SK-N-SH treated with all-trans-retinoic acid at 6 μM for 48 hours (cell line): ENCODE measurements around the gene IL6ST.

Experiments
- CSDC2 ChIP-seq: fragments of 250-450 bp; sonication (Bioruptor Pico); IDR thresholded peaks from 2 replicates; pipeline ENCODE4 v1.5.0; 2020; ENCODE audit warnings: mild to moderate bottlenecking, moderate library complexity
- ESRRG ChIP-seq: fragments of 250-450 bp; sonication (Bioruptor Pico); IDR thresholded peaks from 2 replicates; pipeline ENCODE4 v1.6.1; 2021; ENCODE audit warnings: mild to moderate bottlenecking
- GLIS3 ChIP-seq: fragments of 250-450 bp; sonication (Bioruptor Pico); IDR thresholded peaks from 2 replicates; pipeline ENCODE4 v1.5.0; 2020; ENCODE audit warnings: mild to moderate bottlenecking, moderate library complexity
- ISL1 ChIP-seq: fragments of 250-450 bp; sonication (Bioruptor Pico); IDR thresholded peaks from 2 replicates; pipeline ENCODE4 v2.1.2; 2022; ENCODE audit warnings: mild to moderate bottlenecking, moderate library complexity
- OSR1 ChIP-seq: fragments of 250-450 bp; sonication (Bioruptor Pico); IDR thresholded peaks from 2 replicates; pipeline ENCODE4 v1.8.0; 2022; ENCODE audit warnings: moderate library complexity, mild to moderate bottlenecking, inconsistent platforms
- RARB ChIP-seq: fragments of 250-450 bp; sonication (Bioruptor Pico); IDR thresholded peaks from 2 replicates; pipeline ENCODE4 v1.8.0; 2021; ENCODE audit warnings: mild to moderate bottlenecking, moderate library complexity
- TCF4 ChIP-seq: fragments of 250-450 bp; sonication (Bioruptor Pico); IDR thresholded peaks from 2 replicates; pipeline ENCODE4 v1.8.0; 2021; ENCODE audit warnings: mild to moderate bottlenecking, moderate library complexity, borderline replicate concordance
- ZC3H10 ChIP-seq: fragments of 250-450 bp; sonication (Bioruptor Pico); IDR thresholded peaks from 2 replicates; pipeline ENCODE4 v1.5.1; 2021; ENCODE audit warnings: mild to moderate bottlenecking, moderate library complexity
- ZNF565 ChIP-seq: fragments of 450-650 bp; formaldehyde crosslinking; conservative IDR thresholded peaks from 2 replicates; pipeline ENCODE4 v1.5.0; 2020; ENCODE audit warnings: low read depth, mild to moderate bottlenecking, moderate library complexity
- ZNF8 ChIP-seq: fragments of 450-650 bp; formaldehyde crosslinking; IDR thresholded peaks from 2 replicates; pipeline ENCODE4 v1.5.0; 2020; ENCODE audit warnings: mild to moderate bottlenecking, moderate library complexity
- TF ChIP-seq, protein P1 (sequence below): fragments of 250-450 bp; sonication (Bioruptor Pico); IDR thresholded peaks from 2 replicates; pipeline ENCODE4 v1.8.0; 2021; ENCODE audit warnings: low read depth, mild to moderate bottlenecking, moderate library complexity, borderline replicate concordance
- TF ChIP-seq, protein P2 (sequence below): fragments of 250-450 bp; sonication (Bioruptor Pico); IDR thresholded peaks from 2 replicates; pipeline ENCODE4 v1.5.1; 2020; ENCODE audit warnings: low read depth, mild to moderate bottlenecking, moderate library complexity
- TF ChIP-seq, protein P3 (sequence below): fragments of 250-450 bp; sonication (Bioruptor Pico); IDR thresholded peaks from 2 replicates; pipeline ENCODE4 v1.8.0; 2020; ENCODE audit warnings: mild to moderate bottlenecking, moderate library complexity, borderline replicate concordance

DNA sequence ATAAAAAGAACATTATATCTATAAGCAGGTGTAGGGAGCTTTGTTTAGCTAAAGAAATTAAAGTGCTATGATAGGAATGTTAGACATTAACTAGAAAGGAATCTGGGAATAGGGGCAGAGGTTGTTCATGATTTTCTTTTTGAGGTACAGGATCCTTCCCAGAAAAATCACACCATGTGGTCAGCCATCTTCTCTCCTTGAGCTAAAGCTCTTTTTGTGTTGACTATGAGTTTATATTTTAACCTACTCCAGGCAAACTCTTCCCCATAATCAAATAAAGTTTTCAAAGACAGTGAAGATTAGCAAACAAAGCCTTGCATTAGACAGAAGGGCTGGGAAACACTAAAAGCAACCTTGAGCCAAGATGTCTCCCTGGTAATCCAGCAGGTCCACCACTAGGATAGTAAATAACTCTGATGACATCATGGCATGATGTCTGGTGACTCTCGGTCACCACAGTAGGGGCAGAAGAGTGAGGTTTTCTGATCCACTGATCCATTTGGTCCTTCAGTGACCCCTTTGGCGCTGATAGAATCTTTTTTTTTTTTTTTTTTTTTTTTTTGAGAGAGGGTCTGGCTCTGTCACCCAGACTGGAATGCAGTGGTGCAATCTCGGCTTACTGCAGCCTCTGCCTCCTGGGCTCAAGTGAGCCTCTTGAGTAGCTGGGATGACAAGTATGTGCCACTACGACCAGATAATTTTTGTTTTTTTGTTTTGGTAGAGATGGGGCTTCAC lies 30.6 kb upstream of the IL6ST start:
- no peak for TF ChIP-seq CSDC2 (CRISPR knock-in tag)
- TF ChIP-seq, protein P1, sequence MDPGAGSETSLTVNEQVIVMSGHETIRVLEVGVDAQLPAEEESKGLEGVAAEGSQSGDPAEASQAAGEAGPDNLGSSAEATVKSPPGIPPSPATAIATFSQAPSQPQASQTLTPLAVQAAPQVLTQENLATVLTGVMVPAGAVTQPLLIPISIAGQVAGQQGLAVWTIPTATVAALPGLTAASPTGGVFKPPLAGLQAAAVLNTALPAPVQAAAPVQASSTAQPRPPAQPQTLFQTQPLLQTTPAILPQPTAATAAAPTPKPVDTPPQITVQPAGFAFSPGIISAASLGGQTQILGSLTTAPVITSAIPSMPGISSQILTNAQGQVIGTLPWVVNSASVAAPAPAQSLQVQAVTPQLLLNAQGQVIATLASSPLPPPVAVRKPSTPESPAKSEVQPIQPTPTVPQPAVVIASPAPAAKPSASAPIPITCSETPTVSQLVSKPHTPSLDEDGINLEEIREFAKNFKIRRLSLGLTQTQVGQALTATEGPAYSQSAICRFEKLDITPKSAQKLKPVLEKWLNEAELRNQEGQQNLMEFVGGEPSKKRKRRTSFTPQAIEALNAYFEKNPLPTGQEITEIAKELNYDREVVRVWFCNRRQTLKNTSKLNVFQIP (CRISPR knock-in tag): no peak
- TF ChIP-seq GLIS3 (CRISPR knock-in tag): no peak
- TF ChIP-seq OSR1 (CRISPR knock-in tag): no peak
- no peak for TF ChIP-seq ISL1 (CRISPR knock-in tag)
- TF ChIP-seq ZNF565 (CRISPR knock-in tag): no peak
- TF ChIP-seq RARB (CRISPR knock-in tag): no peak
- TF ChIP-seq, protein P2, sequence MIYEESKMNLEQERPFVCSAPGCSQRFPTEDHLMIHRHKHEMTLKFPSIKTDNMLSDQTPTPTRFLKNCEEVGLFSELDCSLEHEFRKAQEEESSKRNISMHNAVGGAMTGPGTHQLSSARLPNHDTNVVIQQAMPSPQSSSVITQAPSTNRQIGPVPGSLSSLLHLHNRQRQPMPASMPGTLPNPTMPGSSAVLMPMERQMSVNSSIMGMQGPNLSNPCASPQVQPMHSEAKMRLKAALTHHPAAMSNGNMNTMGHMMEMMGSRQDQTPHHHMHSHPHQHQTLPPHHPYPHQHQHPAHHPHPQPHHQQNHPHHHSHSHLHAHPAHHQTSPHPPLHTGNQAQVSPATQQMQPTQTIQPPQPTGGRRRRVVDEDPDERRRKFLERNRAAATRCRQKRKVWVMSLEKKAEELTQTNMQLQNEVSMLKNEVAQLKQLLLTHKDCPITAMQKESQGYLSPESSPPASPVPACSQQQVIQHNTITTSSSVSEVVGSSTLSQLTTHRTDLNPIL: no peak
- TF ChIP-seq ZC3H10 (CRISPR knock-in tag): no peak
- TF ChIP-seq, protein P3, sequence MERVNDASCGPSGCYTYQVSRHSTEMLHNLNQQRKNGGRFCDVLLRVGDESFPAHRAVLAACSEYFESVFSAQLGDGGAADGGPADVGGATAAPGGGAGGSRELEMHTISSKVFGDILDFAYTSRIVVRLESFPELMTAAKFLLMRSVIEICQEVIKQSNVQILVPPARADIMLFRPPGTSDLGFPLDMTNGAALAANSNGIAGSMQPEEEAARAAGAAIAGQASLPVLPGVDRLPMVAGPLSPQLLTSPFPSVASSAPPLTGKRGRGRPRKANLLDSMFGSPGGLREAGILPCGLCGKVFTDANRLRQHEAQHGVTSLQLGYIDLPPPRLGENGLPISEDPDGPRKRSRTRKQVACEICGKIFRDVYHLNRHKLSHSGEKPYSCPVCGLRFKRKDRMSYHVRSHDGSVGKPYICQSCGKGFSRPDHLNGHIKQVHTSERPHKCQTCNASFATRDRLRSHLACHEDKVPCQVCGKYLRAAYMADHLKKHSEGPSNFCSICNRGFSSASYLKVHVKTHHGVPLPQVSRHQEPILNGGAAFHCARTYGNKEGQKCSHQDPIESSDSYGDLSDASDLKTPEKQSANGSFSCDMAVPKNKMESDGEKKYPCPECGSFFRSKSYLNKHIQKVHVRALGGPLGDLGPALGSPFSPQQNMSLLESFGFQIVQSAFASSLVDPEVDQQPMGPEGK: no peak
- TF ChIP-seq ESRRG (CRISPR knock-in tag): no peak
- no peak for TF ChIP-seq ZNF8
- no peak for TF ChIP-seq TCF4 (CRISPR knock-in tag)
